ENCODE measurements around the gene SLBP.

GRCh38 chr4:1656986-1657385, 55.1 kb downstream of the SLBP start:
- TF ChIP-seq POLR2A (IDR thresholded peaks at IDR 0.05; ENCODE audit: low read length) (no peak), GATA1 (IDR thresholded peaks at IDR 0.05; ENCODE audit: low read depth, low read length) (no peak)
